GM18502 (cell line): ENCODE data around the gene MIB2.

Experiments used
- ATAC-seq: cut with Tn5 transposase; IDR thresholded peaks from one replicate; pipeline ENCODE4 v1.9.1; 2021; ENCODE audit warnings: mild to moderate bottlenecking; ENCODE audit not compliant: unreplicated experiment, poor library complexity

The MIB2 gene

GRCh38 chr1:1597275-1597930, 17.9 kb upstream of the MIB2 start:
- ATAC-seq = no peak

GRCh38 chr1:1598051-1598719, 17.1 kb upstream of the MIB2 start:
- no peak for ATAC-seq

- ATAC-seq = no peak
Observed at GRCh38 chr1:1598720-1599029, 16.6 kb upstream of the MIB2 start.

GRCh38 chr1:1599030-1599934, 16.0 kb upstream of the MIB2 start:
- ATAC-seq = no peak

- no peak for ATAC-seq
Observed at GRCh38 chr1:1599935-1600860, 15.1 kb upstream of the MIB2 start, which contains the start of gene FNDC10. FNDC10 (minus strand) TSS chr1:1600135; CDS start chr1:1600015, 120 bp downstream.

DNA sequence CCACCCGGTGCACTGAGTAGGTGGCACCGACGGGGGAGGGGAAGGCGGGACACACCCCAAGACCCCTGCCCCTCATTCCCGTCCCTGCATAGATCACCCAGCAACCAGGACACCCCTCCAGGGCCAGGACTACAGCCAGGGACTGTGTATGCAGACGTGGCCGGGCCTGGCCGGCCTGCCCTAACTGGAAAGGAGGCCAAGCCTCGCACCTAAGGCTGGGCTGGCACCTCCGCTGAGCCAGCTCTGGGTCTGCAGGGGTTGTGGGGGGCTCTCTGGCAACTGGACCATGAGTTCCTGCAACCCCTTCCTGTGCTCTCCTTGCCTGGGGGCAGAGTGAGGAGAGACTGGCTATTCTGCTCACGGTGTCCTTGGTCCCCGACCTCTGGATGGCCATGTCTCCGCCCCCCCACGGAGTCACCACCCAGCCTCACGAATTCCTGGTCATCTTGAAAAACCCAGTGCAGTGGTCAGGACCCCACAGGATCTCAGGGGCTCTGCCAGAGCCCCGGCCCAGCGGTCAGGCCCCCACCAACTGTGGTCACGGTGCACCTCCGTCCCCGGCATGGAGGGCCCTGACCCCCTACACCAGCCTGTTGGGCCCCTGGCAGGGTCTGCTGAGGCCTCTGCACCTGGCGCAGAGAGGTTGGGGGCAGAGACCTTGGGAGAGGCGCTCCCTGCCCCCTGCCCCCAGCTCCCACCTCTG, 14.3 kb upstream of the MIB2 start:
- ATAC-seq = no peak

DNA sequence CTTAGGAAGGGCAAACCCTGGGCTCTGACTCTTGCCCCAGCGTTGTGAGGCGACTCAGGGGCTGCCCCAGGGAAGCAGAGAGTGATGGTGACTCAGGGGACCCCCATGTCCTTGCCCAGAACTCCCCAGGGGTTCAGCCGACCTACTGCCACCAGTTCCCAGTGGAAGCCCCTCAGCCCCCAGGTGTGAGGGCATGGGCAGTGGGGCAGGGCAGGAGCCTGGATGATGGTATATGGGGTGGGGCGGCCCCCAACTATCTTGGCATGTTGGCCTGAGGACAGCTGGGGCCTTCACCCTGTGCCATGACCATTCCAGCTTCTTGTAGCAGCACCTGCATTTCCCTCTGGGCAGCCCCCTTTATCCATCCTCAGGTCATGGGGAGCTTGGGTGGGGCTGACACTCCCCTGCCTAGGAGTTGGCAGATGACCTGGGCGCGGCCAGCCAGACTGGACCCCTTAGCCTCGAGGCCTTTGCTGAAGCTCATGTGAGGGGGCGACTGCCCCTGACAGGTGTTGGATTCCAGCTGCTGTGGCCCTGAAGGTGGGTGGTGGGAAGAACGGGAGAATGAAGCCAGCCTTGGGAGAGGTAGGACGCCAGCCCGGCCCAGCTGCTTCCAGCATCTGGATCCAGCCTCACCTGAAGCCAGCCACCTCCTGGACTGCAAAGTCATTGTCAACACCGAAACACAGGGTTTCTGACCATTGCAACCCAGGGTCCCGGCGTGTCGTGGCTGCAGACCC, 13.6 kb upstream of the MIB2 start:
- no peak for ATAC-seq

GRCh38 chr1:1602304-1602967, 12.9 kb upstream of the MIB2 start:
- no peak for ATAC-seq

- no peak for ATAC-seq
Observed at GRCh38 chr1:1602968-1603506, 12.3 kb upstream of the MIB2 start.

DNA sequence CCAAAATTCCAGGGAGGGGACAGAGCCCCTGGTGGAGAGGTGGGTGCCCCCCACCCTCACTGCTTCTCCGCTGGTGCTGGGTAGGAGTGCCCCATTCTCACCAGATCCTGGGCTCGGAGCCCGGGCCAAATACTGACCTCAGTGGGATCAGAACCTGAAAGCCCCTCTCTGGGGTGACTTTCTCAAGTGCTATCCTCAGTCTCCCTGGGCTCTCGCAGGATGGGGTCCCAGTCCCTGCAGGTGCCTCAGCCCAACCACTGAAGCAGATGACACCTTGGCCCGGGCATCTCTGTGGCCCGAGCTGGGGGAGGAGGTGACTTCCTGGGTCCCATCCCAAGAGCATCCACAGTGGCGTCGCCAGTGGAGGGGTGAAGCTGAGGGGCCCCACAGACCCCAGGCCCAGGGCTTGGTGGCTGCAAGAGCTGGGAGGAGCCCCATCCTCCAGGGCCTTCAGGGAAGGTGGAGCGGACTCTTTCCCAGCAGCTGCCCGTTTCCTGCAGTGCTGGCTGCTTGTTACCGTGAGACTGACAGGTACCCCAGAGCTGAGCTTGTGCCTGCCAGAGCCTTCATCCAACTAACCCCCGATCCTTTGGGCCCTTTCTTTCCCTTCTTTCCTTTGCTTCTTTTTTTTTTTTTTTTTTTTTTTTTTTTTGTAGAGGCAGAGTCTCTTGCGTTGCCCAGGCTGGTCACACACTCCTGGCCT, 11.5 kb upstream of the MIB2 start:
- ATAC-seq = no peak

GRCh38 chr1:1604374-1605033, 10.8 kb upstream of the MIB2 start:
- ATAC-seq = no peak

GRCh38 chr1:1605034-1605591, 10.2 kb upstream of the MIB2 start:
- no peak for ATAC-seq

DNA sequence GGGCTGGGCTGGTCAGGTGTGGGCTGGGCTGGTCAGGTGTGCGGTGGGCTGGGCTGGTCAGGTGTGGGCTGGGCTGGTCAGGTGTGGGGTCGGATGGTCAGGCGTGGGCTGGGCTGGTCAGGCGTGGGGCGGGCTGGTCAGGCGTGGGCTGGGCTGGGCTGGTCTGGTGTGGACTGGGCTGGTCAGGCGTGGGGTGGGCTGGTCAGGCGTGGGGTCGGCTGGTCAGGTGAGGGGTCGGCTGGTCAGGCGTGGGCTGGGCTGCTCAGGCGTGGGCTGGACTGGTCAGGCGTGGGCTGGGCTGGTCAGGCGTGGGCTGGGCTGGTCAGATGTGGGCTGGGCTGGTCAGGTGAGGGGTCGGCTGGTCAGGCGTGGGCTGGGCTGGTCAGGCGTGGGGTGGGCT, 9.6 kb upstream of the MIB2 start:
- no peak for ATAC-seq

GRCh38 chr1:1606232-1606631, 9.1 kb upstream of the MIB2 start:
- ATAC-seq = no peak

DNA sequence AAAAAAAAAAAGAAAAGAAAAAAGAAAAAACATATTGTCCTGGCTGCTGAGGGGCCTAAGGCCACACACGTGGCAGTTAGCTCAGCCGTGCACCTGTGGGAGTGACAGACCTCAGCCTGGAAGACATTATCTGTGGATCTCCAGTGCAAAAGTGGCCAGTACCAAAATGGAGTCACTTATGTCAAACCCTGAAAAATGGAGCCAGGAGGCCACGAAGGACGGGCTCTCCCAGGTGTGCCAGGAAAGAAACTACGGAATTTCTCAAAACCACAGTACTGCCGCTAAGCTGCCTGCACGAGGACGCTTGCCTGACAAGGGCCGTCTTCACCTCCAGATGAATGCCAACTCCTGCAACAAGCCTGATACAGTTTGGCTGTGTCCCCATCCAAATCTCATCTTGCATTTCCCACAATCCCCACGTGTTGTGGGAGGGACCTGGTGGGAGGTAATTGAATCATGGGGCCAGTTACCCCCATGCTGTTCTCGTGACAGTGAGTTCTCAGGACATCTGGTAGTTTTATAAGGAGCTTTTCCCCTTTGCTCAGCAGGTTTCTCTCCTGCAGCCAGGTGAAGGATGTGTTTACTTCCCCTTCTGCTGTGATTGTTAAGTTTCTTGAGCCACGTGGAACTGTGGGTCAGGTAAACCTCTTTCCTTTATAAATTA, 5.3 kb upstream of the MIB2 start:
- no peak for ATAC-seq

GRCh38 chr1:1610796-1611195, 4.5 kb upstream of the MIB2 start:
- ATAC-seq = no peak
